ENCODE results near the gene NINJ2.
"Not testable (repeated sequence)": the region's sequence is repeated elsewhere in the genome, so short reads cannot be mapped to it uniquely, and the experiment has no call there.

- TF ChIP-seq CTCF (IDR thresholded peaks at IDR 0.05; ENCODE audit: low read depth, low read length); EZH2phosphoT487 (IDR thresholded peaks at IDR 0.05; ENCODE audit: low read depth): not testable (repeated sequence)
Measured at GRCh38 chr12:577994-578747, 85.1 kb downstream of the NINJ2 start.

Measured in OCI-LY3 (cell line).